Loucy (cell line): ENCODE measurements around the gene CNTF.

Source experiments
- H2AFZ ChIP-seq: fragments of 200-600 bp; sonication (generic); 2 replicates; pipeline ENCODE4 v1.6.0; 2016; ENCODE audit warnings: antibody characterized with exemption, mild to moderate bottlenecking, low read length, moderate library complexity
- H3F3A ChIP-seq: fragments of 200-600 bp; 2 replicates; pipeline ENCODE4 v1.6.0; 2016; ENCODE audit warnings: antibody characterized with exemption, low read depth, mild to moderate bottlenecking
- H3K27me3 ChIP-seq: fragments of 200-600 bp; sonication (generic); 2 replicates; pipeline ENCODE4 v1.6.1; 2014; ENCODE audit warnings: low read length, mild to moderate bottlenecking; ENCODE audit not compliant: insufficient read depth, poor library complexity, severe bottlenecking
- H3K36me3 ChIP-seq: fragments of 200-600 bp; sonication (generic); 2 replicates; pipeline ENCODE4 v1.6.1; 2016; ENCODE audit warnings: low read length; ENCODE audit not compliant: insufficient read depth
- H3K4me1 ChIP-seq: fragments of 200-600 bp; sonication (generic); 2 replicates; pipeline ENCODE4 v1.5.1; 2014; ENCODE audit warnings: low read length, mild to moderate bottlenecking; ENCODE audit not compliant: insufficient read depth, poor library complexity, severe bottlenecking
- H3K4me2 ChIP-seq: fragments of 200-600 bp; sonication (generic); 2 replicates; pipeline ENCODE4 v1.6.0; 2014; ENCODE audit warnings: antibody characterized with exemption, low read length, low read depth, mild to moderate bottlenecking; ENCODE audit not compliant: poor library complexity, severe bottlenecking
- H3K4me3 ChIP-seq: fragments of 200-600 bp; sonication (generic); 2 replicates; pipeline ENCODE4 v1.5.1; 2014; ENCODE audit warnings: low read length, mild to moderate bottlenecking, mixed read lengths; ENCODE audit not compliant: poor library complexity, severe bottlenecking
- H3K79me2 ChIP-seq: fragments of 200-600 bp; sonication (generic); 2 replicates; pipeline ENCODE4 v1.6.1; 2014; ENCODE audit warnings: low read length; ENCODE audit not compliant: insufficient read depth
- H3K9ac ChIP-seq: fragments of 200-600 bp; sonication (generic); 2 replicates; pipeline ENCODE4 v1.6.0; 2014; ENCODE audit warnings: mild to moderate bottlenecking, low read depth, low read length, moderate library complexity; ENCODE audit not compliant: poor library complexity, severe bottlenecking
- H3K9me2 ChIP-seq: fragments of 200-600 bp; sonication (generic); replicated peaks from 2 replicates; pipeline ENCODE4 v1.6.1; 2016; ENCODE audit warnings: low read depth, low read length, mixed read lengths
- H3K9me3 ChIP-seq: fragments of 200-600 bp; sonication (generic); 2 replicates; pipeline ENCODE4 v1.6.1; 2014; ENCODE audit warnings: mild to moderate bottlenecking, antibody characterized with exemption, low read length, low read depth; ENCODE audit not compliant: insufficient read depth
- H4K20me1 ChIP-seq: fragments of 200-600 bp; sonication (generic); 2 replicates; pipeline ENCODE4 v1.6.0; 2014; ENCODE audit warnings: antibody characterized with exemption, low read length, mild to moderate bottlenecking; ENCODE audit not compliant: insufficient read depth, poor library complexity, severe bottlenecking
- CTCF ChIP-seq: fragments of 200-600 bp; sonication (generic); conservative IDR thresholded peaks from 2 replicates; pipeline ENCODE4 v1.5.1; 2014; ENCODE audit warnings: mild to moderate bottlenecking, antibody characterized with exemption, low read length
- EZH2phosphoT487 ChIP-seq: fragments of 200-600 bp; IDR thresholded peaks from 2 replicates; pipeline ENCODE4 v1.6.1; 2018; ENCODE audit warnings: antibody characterized with exemption, mild to moderate bottlenecking, moderate library complexity, borderline replicate concordance

Gene CNTF

GRCh38 chr11:58609723-58610122 is 12.7 kb upstream of the CNTF start:
- Histone ChIP-seq H3K4me2 (no peak overlapping the region), H3K4me1 (peaks cover 4% of the 10 kb centered on the region), H3K79me2 (peaks cover 61% of the 10 kb centered on the region), H3K36me3 (peaks cover 51% of the 10 kb centered on the region), H2AFZ (no peak overlapping the region), H3K4me3 (no peak overlapping the region), H3K27me3 (no peaks in the 10 kb centered on the region), H3F3A (no peaks in the 10 kb centered on the region), H3K9me3 (no peaks in the 10 kb centered on the region), H3K9me2 (no peaks in the 10 kb centered on the region), H4K20me1 (peaks cover 51% of the 10 kb centered on the region), H3K9ac (no peak overlapping the region)
- TF ChIP-seq EZH2phosphoT487: no peak

- Histone ChIP-seq H3K4me2 (no peak overlapping the region), H3K9me2 (no peaks in the 10 kb centered on the region), H3K9ac (no peak overlapping the region), H2AFZ (no peak overlapping the region), H3K4me3 (no peak overlapping the region), H4K20me1 (peaks cover 20% of the 10 kb centered on the region), H3K27me3 (no peaks in the 10 kb centered on the region), H3K9me3 (no peaks in the 10 kb centered on the region), H3K4me1 (no peaks in the 10 kb centered on the region), H3F3A (no peaks in the 10 kb centered on the region), H3K79me2 (peaks cover 26% of the 10 kb centered on the region), H3K36me3 (peaks cover 86% of the 10 kb centered on the region)
- no peak for TF ChIP-seq EZH2phosphoT487
Measured at GRCh38 chr11:58613228-58613627, 9.2 kb upstream of the CNTF start.

- H3K36me3 ChIP-seq: peaks cover 100% of the 10 kb centered on the region
- H3K27me3 ChIP-seq: no peaks in the 10 kb centered on the region
- no peaks in the 10 kb centered on the region for H3K9me3 ChIP-seq
- peaks cover 4% of the 10 kb centered on the region for H4K20me1 ChIP-seq
- no peak overlapping the region for H3K4me2 ChIP-seq
- H3K4me1 ChIP-seq: no peaks in the 10 kb centered on the region
- no peaks in the 10 kb centered on the region for H3F3A ChIP-seq
- H3K79me2 ChIP-seq: peaks cover 7% of the 10 kb centered on the region; the same call in 1 of the 2 replicates
- no peak overlapping the region for H3K9ac ChIP-seq
- no peak for TF ChIP-seq CTCF
- TF ChIP-seq EZH2phosphoT487: no peak
- no peaks in the 10 kb centered on the region for H3K9me2 ChIP-seq
- no peak overlapping the region for H2AFZ ChIP-seq
- H3K4me3 ChIP-seq: no peak overlapping the region
Measured at GRCh38 chr11:58615559-58615958, 6.9 kb upstream of the CNTF start.

- Histone ChIP-seq H3K79me2 (no peaks in the 10 kb centered on the region), H3F3A (no peaks in the 10 kb centered on the region), H3K9me3 (no peaks in the 10 kb centered on the region), H3K36me3 (peaks cover 100% of the 10 kb centered on the region), H3K9ac (no peak overlapping the region), H3K27me3 (no peaks in the 10 kb centered on the region), H4K20me1 (peaks cover 4% of the 10 kb centered on the region), H3K4me1 (no peaks in the 10 kb centered on the region), H3K4me2 (no peak overlapping the region), H2AFZ (no peak overlapping the region), H3K9me2 (no peaks in the 10 kb centered on the region), H3K4me3 (no peak overlapping the region)
- TF ChIP-seq CTCF: no peak
- no peak for TF ChIP-seq EZH2phosphoT487
Measured at GRCh38 chr11:58616594-58616993, 5.9 kb upstream of the CNTF start.
